Activated naive CD8-positive, alpha-beta T cell treated with anti-CD3 and anti-CD28 coated beads for 36 hours (primary cell): ENCODE measurements around the gene PCCB. TPM values are rescaled to one million over a fixed set of nuclear protein-coding genes. Genes with fewer than 3 reads are reported as not detected.
"Not testable (repeated sequence)": the region's sequence is repeated elsewhere in the genome, so short reads cannot be mapped to it uniquely, and the experiment has no call there.

Experiments
- DNase-seq: peaks from one replicate; pipeline ENCODE4 v3.0.0; 2021
- H3K27ac Mint-ChIP-seq: one replicate; pipeline ENCODE4 v1.8.0; 2022; ENCODE audit warnings: mild to moderate bottlenecking, moderate library complexity, mixed read lengths
- H3K27me3 Mint-ChIP-seq: one replicate; pipeline ENCODE4 v1.8.0; 2022; ENCODE audit warnings: mild to moderate bottlenecking, mixed read lengths
- H3K36me3 Mint-ChIP-seq: one replicate; pipeline ENCODE4 v1.8.0; 2021; ENCODE audit warnings: mild to moderate bottlenecking, mixed read lengths
- H3K4me1 Mint-ChIP-seq: one replicate; pipeline ENCODE4 v1.8.0; 2021; ENCODE audit warnings: mixed read lengths
- H3K4me3 Mint-ChIP-seq: one replicate; pipeline ENCODE4 v1.8.0; 2022; ENCODE audit warnings: mild to moderate bottlenecking, moderate library complexity, mixed read lengths
- H3K9me3 Mint-ChIP-seq: one replicate; pipeline ENCODE4 v1.8.0; 2022; ENCODE audit warnings: mixed read lengths
- total RNA-seq, 2 experiments: library from RNA; stranded (reverse); gene quantifications; one replicate each; pipeline ENCODE4 v1.2.3, GENCODE V29; 2021

The PCCB gene
- total RNA-seq, 2 experiments from 2014 or later, result 58.7 to 59.8 TPM

- H3K4me1 Mint-ChIP-seq, H3K4me3 Mint-ChIP-seq, H3K9me3 Mint-ChIP-seq, H3K27ac Mint-ChIP-seq, H3K27me3 Mint-ChIP-seq, DNase-seq: not testable (repeated sequence)
- peaks cover 40% of the 10 kb centered on the region for H3K36me3 Mint-ChIP-seq
Measured at GRCh38 chr3:136375800-136376199, 125.7 kb downstream of the PCCB start.

GRCh38 chr3:136377508-136377907 lies 127.4 kb downstream of the PCCB start:
- Mint-ChIP-seq H3K4me1 (no peaks in the 10 kb centered on the region), H3K27ac (no peak overlapping the region), H3K27me3 (no peaks in the 10 kb centered on the region), H3K4me3 (no peak overlapping the region), H3K36me3 (peaks cover 34% of the 10 kb centered on the region), H3K9me3 (no peaks in the 10 kb centered on the region)
- DNase-seq, result no peak

DNA sequence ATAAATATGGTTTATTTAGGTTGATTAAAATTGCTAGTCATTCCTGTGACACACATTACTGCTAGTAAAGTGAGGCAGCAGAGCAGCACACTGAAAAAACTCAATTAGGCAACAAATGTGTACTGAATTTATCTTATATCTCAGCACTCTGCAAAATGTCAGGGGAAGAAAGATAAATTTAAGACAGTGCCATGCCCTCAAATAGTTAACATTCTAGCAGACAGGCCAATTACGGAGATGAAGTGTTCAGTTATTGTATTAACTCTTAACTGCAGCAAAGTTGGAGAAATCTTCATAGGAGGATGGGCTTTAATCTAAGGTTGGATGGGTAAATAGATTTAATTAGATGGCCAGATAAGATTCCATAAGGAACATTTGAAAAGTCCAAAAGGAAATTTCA lies 127.9 kb downstream of the PCCB start:
- Mint-ChIP-seq H3K27ac (no peak overlapping the region), H3K36me3 (peaks cover 31% of the 10 kb centered on the region), H3K9me3 (no peaks in the 10 kb centered on the region), H3K4me3 (no peak overlapping the region), H3K27me3 (no peaks in the 10 kb centered on the region), H3K4me1 (no peaks in the 10 kb centered on the region)
- no peak for DNase-seq

Other genes starting within 250 kb of the PCCB start
- 10 to 100 TPM; 44.0 to 44.1 TPM for gene MSL2, start 54.0 kb upstream of the PCCB start, total RNA-seq